ENCODE measurements around the gene EPM2A. TPM values are rescaled to one million over a fixed set of nuclear protein-coding genes. Genes with fewer than 3 reads are reported as not detected.

The EPM2A gene
- total RNA-seq, 6 experiments from 2014 or later, result 4.7 to 8.7 (median 6.8) TPM

DNA sequence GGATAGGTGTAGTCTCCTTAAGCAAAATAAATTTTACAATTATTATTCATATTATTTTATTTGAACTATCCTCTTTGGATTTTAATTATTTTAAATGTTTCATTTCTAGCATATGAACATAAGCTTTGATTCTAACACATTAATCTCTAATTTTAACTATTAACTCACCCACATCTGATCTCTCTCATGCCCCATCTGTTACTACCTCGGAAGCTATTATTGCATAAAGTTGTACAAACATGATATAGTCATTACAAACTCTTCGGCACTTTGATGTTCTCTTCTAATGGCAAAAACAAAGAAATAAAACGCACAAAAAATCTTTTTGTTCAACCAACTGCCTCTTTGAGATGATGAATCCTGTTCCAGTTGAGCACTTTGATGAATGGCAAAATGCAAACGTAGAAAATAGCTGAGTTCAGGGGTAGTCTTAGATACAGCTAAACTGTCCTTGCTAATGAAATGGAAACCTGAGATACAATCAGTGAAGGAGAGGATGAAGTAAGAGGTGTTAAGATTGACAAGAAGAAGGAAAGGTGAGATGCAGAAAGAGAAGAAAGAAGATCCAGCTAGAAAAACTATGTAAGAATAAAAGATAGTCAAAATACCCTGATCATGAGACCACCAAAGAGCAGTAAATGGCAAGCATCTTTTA is 41.1 kb downstream of the EPM2A start:
- Histone ChIP-seq H3K4me1 (no peaks in the 10 kb centered on the region), H3K27ac (no peak overlapping the region), H3K36me3 (no peaks in the 10 kb centered on the region), H3K27me3 (no peaks in the 10 kb centered on the region), H3K4me3 (no peak overlapping the region), H3K9me3 (no peaks in the 10 kb centered on the region)
- 90% methylated on average over 4 of the region's 4 CpGs for WGBS (ENCODE audit: insufficient coverage, low coverage, low lambda C conversion rate, missing lambda C conversion rate)
- TF ChIP-seq, protein P1, sequence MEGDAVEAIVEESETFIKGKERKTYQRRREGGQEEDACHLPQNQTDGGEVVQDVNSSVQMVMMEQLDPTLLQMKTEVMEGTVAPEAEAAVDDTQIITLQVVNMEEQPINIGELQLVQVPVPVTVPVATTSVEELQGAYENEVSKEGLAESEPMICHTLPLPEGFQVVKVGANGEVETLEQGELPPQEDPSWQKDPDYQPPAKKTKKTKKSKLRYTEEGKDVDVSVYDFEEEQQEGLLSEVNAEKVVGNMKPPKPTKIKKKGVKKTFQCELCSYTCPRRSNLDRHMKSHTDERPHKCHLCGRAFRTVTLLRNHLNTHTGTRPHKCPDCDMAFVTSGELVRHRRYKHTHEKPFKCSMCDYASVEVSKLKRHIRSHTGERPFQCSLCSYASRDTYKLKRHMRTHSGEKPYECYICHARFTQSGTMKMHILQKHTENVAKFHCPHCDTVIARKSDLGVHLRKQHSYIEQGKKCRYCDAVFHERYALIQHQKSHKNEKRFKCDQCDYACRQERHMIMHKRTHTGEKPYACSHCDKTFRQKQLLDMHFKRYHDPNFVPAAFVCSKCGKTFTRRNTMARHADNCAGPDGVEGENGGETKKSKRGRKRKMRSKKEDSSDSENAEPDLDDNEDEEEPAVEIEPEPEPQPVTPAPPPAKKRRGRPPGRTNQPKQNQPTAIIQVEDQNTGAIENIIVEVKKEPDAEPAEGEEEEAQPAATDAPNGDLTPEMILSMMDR (IDR thresholded peaks at IDR 0.05), result no peak
- no peak for TF ChIP-seq POLR2A (IDR thresholded peaks at IDR 0.05)
- intact Hi-C loops (cut with DNase I), result no loop called here
- DNase-seq (no peak), ATAC-seq (no peak)

DNA sequence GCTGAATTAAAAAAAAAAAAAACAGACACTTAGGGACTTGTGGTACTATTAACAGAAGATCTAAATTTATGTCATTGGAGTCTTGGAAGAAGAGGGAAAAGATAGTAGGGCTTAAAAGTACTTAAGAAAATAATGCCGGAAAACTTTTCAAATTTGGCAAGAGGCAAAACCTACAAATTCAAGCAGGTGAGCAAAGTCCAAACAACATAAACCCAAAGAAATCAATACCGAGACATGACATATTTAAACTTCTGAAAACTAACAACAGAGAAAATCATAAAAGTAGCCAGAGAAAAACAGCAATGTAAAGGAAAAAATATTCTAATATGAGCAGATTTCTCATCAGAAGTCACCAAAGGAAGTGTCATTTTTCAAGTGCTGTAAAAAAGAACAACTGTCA is 44.4 kb downstream of the EPM2A start:
- 86% methylated on average over 2 of the region's 2 CpGs for WGBS (ENCODE audit: insufficient coverage, low coverage, low lambda C conversion rate, missing lambda C conversion rate)
- Histone ChIP-seq H3K27ac (no peak overlapping the region), H3K9me3 (no peaks in the 10 kb centered on the region), H3K36me3 (peaks cover 0 to 1% (median 0%) of the 10 kb centered on the region in 4 donors), H3K4me3 (no peak overlapping the region), H3K4me1 (no peaks in the 10 kb centered on the region), H3K27me3 (no peaks in the 10 kb centered on the region)
- ATAC-seq (no peak), DNase-seq (no peak)
- TF ChIP-seq, protein P1 (IDR thresholded peaks at IDR 0.05), result no peak
- no peak for TF ChIP-seq POLR2A (IDR thresholded peaks at IDR 0.05)
- intact Hi-C loops (cut with DNase I), result no loop called here

DNA sequence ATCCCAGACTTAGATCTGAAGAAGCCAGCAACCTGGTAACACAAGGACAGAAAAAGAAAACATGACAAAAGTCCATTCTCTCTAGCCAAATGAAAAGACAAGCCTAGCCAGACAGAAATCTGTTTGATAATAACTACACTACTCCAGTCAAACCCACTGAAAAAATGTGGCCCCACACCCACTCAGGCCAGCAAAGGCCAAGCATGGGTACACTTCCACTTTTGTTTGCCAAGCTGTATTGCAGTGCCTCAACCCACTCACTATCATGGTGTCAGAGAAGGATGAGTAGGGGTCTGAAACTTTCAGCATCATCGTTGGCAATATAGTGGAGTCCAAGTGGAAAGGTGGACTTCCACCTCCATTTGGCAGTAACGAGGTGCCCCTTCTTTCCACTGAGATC is 45.8 kb downstream of the EPM2A start:
- WGBS (ENCODE audit: insufficient coverage, low coverage, low lambda C conversion rate, missing lambda C conversion rate), result 90% methylated on average over 2 of the region's 2 CpGs
- no peak overlapping the region for H3K4me3 ChIP-seq
- H3K9me3 ChIP-seq, result no peaks in the 10 kb centered on the region
- no peak for ATAC-seq
- no peaks in the 10 kb centered on the region for H3K27me3 ChIP-seq
- DNase-seq, result no peak
- no peaks in the 10 kb centered on the region for H3K4me1 ChIP-seq
- H3K27ac ChIP-seq, result no peak overlapping the region
- no peak for TF ChIP-seq POLR2A (IDR thresholded peaks at IDR 0.05)
- intact Hi-C loops (cut with DNase I), result no loop called here
- H3K36me3 ChIP-seq, result peaks cover 0 to 5% (median 0%) of the 10 kb centered on the region in 4 donors

GRCh38 chr6:145688493-145688905 is 46.8 kb downstream of the EPM2A start:
- 63% methylated on average over 1 of the region's 1 CpG for WGBS (ENCODE audit: insufficient coverage, low coverage, low lambda C conversion rate, missing lambda C conversion rate)
- H3K9me3 ChIP-seq, result no peaks in the 10 kb centered on the region
- peaks cover 0 to 5% (median 0%) of the 10 kb centered on the region in 4 donors for H3K36me3 ChIP-seq
- no peak overlapping the region for H3K27ac ChIP-seq
- DNase-seq (no peak), ATAC-seq (no peak)
- no peaks in the 10 kb centered on the region for H3K27me3 ChIP-seq
- H3K4me1 ChIP-seq, result no peaks in the 10 kb centered on the region
- intact Hi-C loops (cut with DNase I), result no loop called here
- no peak for TF ChIP-seq POLR2A (IDR thresholded peaks at IDR 0.05)
- TF ChIP-seq, protein P1 (IDR thresholded peaks at IDR 0.05), result no peak
- H3K4me3 ChIP-seq, result no peak overlapping the region

- H3K36me3 ChIP-seq, result peaks cover 0 to 5% (median 0%) of the 10 kb centered on the region in 4 donors
- H3K9me3 ChIP-seq, result no peaks in the 10 kb centered on the region
- 94% methylated on average over 2 of the region's 2 CpGs for WGBS (ENCODE audit: insufficient coverage, low coverage, low lambda C conversion rate, missing lambda C conversion rate)
- intact Hi-C loops (cut with DNase I), result no loop called here
- no peak overlapping the region for H3K4me3 ChIP-seq
- ATAC-seq, result no peak
- TF ChIP-seq POLR2A (IDR thresholded peaks at IDR 0.05), result no peak
- TF ChIP-seq, protein P1 (IDR thresholded peaks at IDR 0.05), result no peak
- no peak overlapping the region for H3K27ac ChIP-seq
- no peaks in the 10 kb centered on the region for H3K27me3 ChIP-seq
- no peak for DNase-seq
- no peaks in the 10 kb centered on the region for H3K4me1 ChIP-seq
Measured at GRCh38 chr6:145685932-145686331, 49.4 kb downstream of the EPM2A start.

All from right lobe of liver (tissue), 6 donors.